ENCODE data around the gene TBC1D23.
A peak's percentile ranks its signal among the peaks of the same experiment; 100 is the strongest.

The TBC1D23 gene

GRCh38 chr3:100360757-100361496 lies 100.1 kb downstream of the TBC1D23 start:
- peaks cover 45 to 61% of the 10 kb centered on the region in 2 donors for H3K36me3 Mint-ChIP-seq
- H3K4me1 Mint-ChIP-seq: no peaks in the 10 kb centered on the region
- DNase-seq: no peak
- no peaks in the 10 kb centered on the region for H3K27me3 Mint-ChIP-seq
- peak overlapping the region; percentile 47 for H3K27ac Mint-ChIP-seq
- H3K4me3 Mint-ChIP-seq: no peak overlapping the region
- no peak for ATAC-seq (replicated peaks)
- peaks cover 3 to 4% of the 10 kb centered on the region in 2 donors for H3K9me3 Mint-ChIP-seq

DNA sequence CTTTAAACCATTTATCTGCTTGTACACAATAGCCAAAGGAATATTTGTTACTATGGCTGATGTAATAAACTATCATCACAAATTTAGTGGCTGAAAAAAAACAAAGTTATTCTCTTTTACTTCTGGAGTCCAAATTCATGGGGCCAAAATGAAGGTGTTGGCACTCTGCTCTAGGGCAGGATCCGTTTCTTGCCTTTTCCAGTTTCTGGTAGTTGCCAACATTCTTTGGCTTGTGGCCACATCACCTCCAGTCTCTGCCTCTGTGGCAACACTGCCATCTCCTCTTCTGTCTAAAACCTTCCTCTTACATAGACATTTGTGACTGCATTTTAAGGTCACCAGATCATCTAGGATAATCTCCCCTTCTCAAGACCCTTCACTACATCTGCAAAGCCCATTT lies 101.1 kb downstream of the TBC1D23 start:
- DNase-seq (no peak), ATAC-seq (replicated peaks) (no peak)
- Mint-ChIP-seq H3K4me3 (no peak overlapping the region), H3K27ac (no peak overlapping the region), H3K36me3 (peaks cover 44 to 61% of the 10 kb centered on the region in 2 donors), H3K27me3 (no peaks in the 10 kb centered on the region), H3K9me3 (peaks cover 3 to 4% of the 10 kb centered on the region in 2 donors), H3K4me1 (no peaks in the 10 kb centered on the region)

DNA sequence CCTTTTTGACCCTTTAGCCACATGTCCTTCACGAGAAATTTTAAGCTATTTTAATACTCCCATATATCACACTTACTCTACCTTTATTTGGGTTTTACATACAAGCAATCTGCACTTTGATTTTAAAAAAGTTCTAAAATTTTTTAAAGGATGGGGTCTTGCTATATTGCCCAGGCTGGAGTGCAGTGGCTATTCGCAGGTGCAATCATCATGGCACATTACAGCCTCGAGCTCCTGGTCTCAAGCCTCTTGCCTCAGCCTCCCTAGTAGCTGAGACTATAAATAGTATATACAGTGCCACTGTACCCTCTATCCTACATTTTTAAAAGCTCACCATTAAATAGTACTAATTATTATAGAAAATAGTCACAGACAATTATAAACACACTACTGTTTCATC lies 103.6 kb downstream of the TBC1D23 start:
- no peak for ATAC-seq (replicated peaks)
- H3K27ac Mint-ChIP-seq: no peak overlapping the region
- DNase-seq: no peak
- no peaks in the 10 kb centered on the region for H3K4me1 Mint-ChIP-seq
- peaks cover 35 to 47% of the 10 kb centered on the region in 2 donors for H3K36me3 Mint-ChIP-seq
- H3K4me3 Mint-ChIP-seq: no peak overlapping the region
- H3K9me3 Mint-ChIP-seq: peaks cover 3 to 4% of the 10 kb centered on the region in 2 donors
- H3K27me3 Mint-ChIP-seq: no peaks in the 10 kb centered on the region

- H3K36me3 Mint-ChIP-seq: peaks cover 28 to 37% of the 10 kb centered on the region in 2 donors
- no peaks in the 10 kb centered on the region for H3K4me1 Mint-ChIP-seq
- H3K27ac Mint-ChIP-seq: no peak overlapping the region
- H3K4me3 Mint-ChIP-seq: no peak overlapping the region
- H3K27me3 Mint-ChIP-seq: no peaks in the 10 kb centered on the region
- ATAC-seq (replicated peaks): no peak
- DNase-seq: no peak
- peaks cover 3 to 4% of the 10 kb centered on the region in 2 donors for H3K9me3 Mint-ChIP-seq
Observed at GRCh38 chr3:100366424-100366823, 105.6 kb downstream of the TBC1D23 start.

GRCh38 chr3:100368441-100368840 lies 107.6 kb downstream of the TBC1D23 start:
- Mint-ChIP-seq H3K36me3 (peaks cover 18 to 27% of the 10 kb centered on the region in 2 donors), H3K9me3 (no peaks in the 10 kb centered on the region), H3K27ac (no peak overlapping the region), H3K4me1 (no peaks in the 10 kb centered on the region), H3K4me3 (no peak overlapping the region), H3K27me3 (no peaks in the 10 kb centered on the region)
- no peak for ATAC-seq (replicated peaks)
- DNase-seq: no peak

GRCh38 chr3:100370756-100371155 lies 110.0 kb downstream of the TBC1D23 start:
- H3K4me1 Mint-ChIP-seq: no peaks in the 10 kb centered on the region
- H3K4me3 Mint-ChIP-seq: no peak overlapping the region
- H3K36me3 Mint-ChIP-seq: peaks cover 14 to 24% of the 10 kb centered on the region in 2 donors
- no peak for ATAC-seq (replicated peaks)
- no peaks in the 10 kb centered on the region for H3K9me3 Mint-ChIP-seq
- DNase-seq: no peak
- no peak overlapping the region for H3K27ac Mint-ChIP-seq
- H3K27me3 Mint-ChIP-seq: no peaks in the 10 kb centered on the region

- Mint-ChIP-seq H3K4me1 (no peaks in the 10 kb centered on the region), H3K36me3 (peaks cover 28 to 43% of the 10 kb centered on the region in 2 donors), H3K27me3 (no peaks in the 10 kb centered on the region), H3K27ac (no peak overlapping the region), H3K9me3 (no peaks in the 10 kb centered on the region), H3K4me3 (no peak overlapping the region)
- DNase-seq (no peak), ATAC-seq (replicated peaks) (no peak)
Observed at GRCh38 chr3:100374521-100374920, 113.7 kb downstream of the TBC1D23 start.

Data from stimulated activated naive B cell treated with anti-CD40 and anti-IgM and Interleukin-4, amounts not matched to agents 10 μg/mL and 1 μg/mL and 100 μg/mL, for 72 hours (primary cell).